HEK293 (cell line): ENCODE measurements around the gene ZNF831.

ENCODE experiments used
- CTCF ChIP-seq: fragments of 450-650 bp; formaldehyde crosslinking; IDR thresholded peaks from 2 replicates; pipeline ENCODE4 v1.5.1; 2016; ENCODE audit warnings: missing biosample characterization, missing genetic modification characterization
- SP2 ChIP-seq: fragments of 450-650 bp; formaldehyde crosslinking; IDR thresholded peaks from 2 replicates; pipeline ENCODE4 v1.5.1; 2016; ENCODE audit warnings: missing biosample characterization, missing genetic modification characterization
- ZBTB26 ChIP-seq: fragments of 450-650 bp; formaldehyde crosslinking; optimal IDR thresholded peaks from 2 replicates; pipeline ENCODE3; 2016; ENCODE audit warnings: missing biosample characterization, mild to moderate bottlenecking, missing genetic modification characterization

GRCh38 chr20:59223750-59224149 lies 60.1 kb downstream of the ZNF831 start:
- TF ChIP-seq CTCF (tag by site-specific recombination) (no peak), SP2 (tag by site-specific recombination) (no peak), ZBTB26 (no peak)
